ENCODE data around the gene SPEG.

GRCh38 chr2:219388907-219389156 lies 45.8 kb upstream of the SPEG start:
- TF ChIP-seq CTCF (IDR thresholded peaks at IDR 0.05) (no peak), POLR2A (IDR thresholded peaks at IDR 0.05) (no peak)
